AG04449 (cell line): ENCODE measurements around the gene NOX3.

Experiments
- CTCF ChIA-PET: fragments of 350-600 bp; formaldehyde crosslinking; extraction: SDS; loops from one replicate; lab custom pipeline; 2021; ENCODE audit warnings: antibody characterized with exemption; lab: Yijun Ruan, JAX
- POLR2A ChIA-PET: fragments of 400-600, 350-600 bp; formaldehyde crosslinking; extraction: SDS; loops from one replicate; lab custom pipeline; 2020; ENCODE audit warnings: antibody characterized with exemption, inconsistent platforms; lab: Yijun Ruan, JAX
- DNase-seq: peaks from one replicate; pipeline ENCODE4 v3.0.0-alpha.2; 2010; ENCODE audit warnings: low read depth, low spot score
- H3K4me3 ChIP-seq: 2 replicates; pipeline ENCODE4 v1.5.1; 2011; ENCODE audit warnings: low read depth, mild to moderate bottlenecking, control low read depth, low read length
- CTCF ChIP-seq: IDR thresholded peaks from one replicate; pipeline ENCODE4 v1.5.1; 2011; ENCODE audit warnings: mild to moderate bottlenecking, moderate library complexity, low read length, control low read depth, inconsistent platforms; ENCODE audit not compliant: insufficient read depth; ENCODE audit errors: missing control alignments

Gene NOX3

GRCh38 chr6:155429321-155429893 is 26.2 kb downstream of the NOX3 start:
- DNase-seq = no peak
- TF ChIP-seq CTCF = no peak
- no peak overlapping the region for H3K4me3 ChIP-seq
- ChIA-PET POLR2A (no interaction called here), CTCF (interaction anchor here (1.0 kb wide), 1 partner anchor 89 kb away, joined by 3 read pairs; no protein-coding TSS in a partner anchor)

- no peak for TF ChIP-seq CTCF
- ChIA-PET POLR2A (no interaction called here), CTCF (no interaction called here)
- no peak for DNase-seq
- H3K4me3 ChIP-seq = no peak overlapping the region
These were observed 29.2 kb downstream of the NOX3 start for GRCh38 chr6:155426408-155426945.

GRCh38 chr6:155424181-155424580 is 31.5 kb downstream of the NOX3 start:
- ChIA-PET POLR2A (no interaction called here), CTCF (interaction anchor here (1.5 kb wide), 1 partner anchor 18 kb away, joined by 3 read pairs; no protein-coding TSS in a partner anchor)
- DNase-seq = no peak
- no peak overlapping the region for H3K4me3 ChIP-seq
- TF ChIP-seq CTCF = no peak

GRCh38 chr6:155422635-155423034 is 33.0 kb downstream of the NOX3 start:
- ChIA-PET POLR2A (no interaction called here), CTCF (no interaction called here)
- no peak for TF ChIP-seq CTCF
- H3K4me3 ChIP-seq = no peak overlapping the region
- DNase-seq = no peak

GRCh38 chr6:155420492-155420891 is 35.1 kb downstream of the NOX3 start:
- no peak for TF ChIP-seq CTCF
- DNase-seq = no peak
- POLR2A ChIA-PET = interaction anchor here (0.6 kb wide), 1 partner anchor 20 kb away, joined by 3 read pairs; no protein-coding TSS in a partner anchor
- CTCF ChIA-PET = no interaction called here
- H3K4me3 ChIP-seq = no peak overlapping the region

- no peak overlapping the region for H3K4me3 ChIP-seq
- no peak for DNase-seq
- no peak for TF ChIP-seq CTCF
- ChIA-PET POLR2A (no interaction called here), CTCF (no interaction called here)
These were observed 36.5 kb downstream of the NOX3 start for GRCh38 chr6:155419161-155419560.
